ENCODE results near the gene ARID3B.

ARID3B gene

DNA sequence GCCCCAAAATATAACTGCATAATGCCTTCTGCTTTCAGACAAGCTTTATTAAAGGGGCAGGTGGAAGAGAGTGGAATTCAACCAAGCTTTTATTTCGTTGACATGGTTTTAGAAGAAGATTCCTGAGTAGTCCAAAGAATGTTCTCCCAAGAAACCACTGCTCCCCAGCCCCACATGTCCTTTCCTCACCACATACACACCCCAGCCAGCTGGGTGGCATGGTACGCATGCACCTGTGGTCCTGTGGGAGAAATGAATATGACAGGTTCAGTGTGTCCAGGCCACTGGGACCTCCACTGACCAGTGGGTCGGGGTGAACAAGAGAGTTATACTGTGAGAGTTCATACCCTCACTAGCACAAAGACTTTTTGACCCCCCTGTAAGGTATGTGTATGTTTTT lies 30.2 kb downstream of the ARID3B start:
- peaks cover 17% of the 10 kb centered on the region for H3K36me3 ChIP-seq (ENCODE audit: control insufficient read depth, insufficient read depth, low read length, severe bottlenecking)
- H3K4me1 ChIP-seq (ENCODE audit: control insufficient read depth, insufficient read depth, low read length): peaks cover 15% of the 10 kb centered on the region
- H3K9me3 ChIP-seq (ENCODE audit: control insufficient read depth, low read length): no peaks in the 10 kb centered on the region
- H3K27me3 ChIP-seq (replicated peaks; ENCODE audit: control insufficient read depth, insufficient read depth, low read length): no peaks in the 10 kb centered on the region
- H3K4me3 ChIP-seq (ENCODE audit: low read length): no peak overlapping the region
- H3K9ac ChIP-seq (ENCODE audit: low read length): no peak overlapping the region
- DNase-seq (ENCODE audit: low read depth): no peak

DNA sequence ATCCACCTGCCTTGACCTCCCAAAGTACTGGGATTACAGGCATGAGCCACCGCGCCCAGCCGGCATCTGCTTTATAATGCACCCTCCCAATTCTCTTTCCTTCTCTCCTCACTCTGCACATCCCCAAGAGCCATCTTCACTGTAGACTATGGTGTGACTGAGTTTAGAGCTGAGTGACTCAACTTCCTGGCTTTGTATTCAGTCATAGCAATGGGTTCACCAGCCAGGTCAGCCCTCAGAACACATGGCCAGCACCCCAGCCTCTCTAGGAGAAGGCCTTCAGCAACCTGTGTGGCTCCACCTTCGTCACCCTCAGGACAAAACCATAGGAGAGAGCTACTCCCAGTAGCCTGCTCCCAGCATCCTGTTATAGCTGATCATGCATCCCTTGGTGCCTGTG lies 33.0 kb downstream of the ARID3B start:
- Histone ChIP-seq H3K36me3 (ENCODE audit: control insufficient read depth, insufficient read depth, low read length, severe bottlenecking) (peaks cover 17% of the 10 kb centered on the region), H3K4me3 (ENCODE audit: low read length) (no peak overlapping the region), H3K27me3 (replicated peaks; ENCODE audit: control insufficient read depth, insufficient read depth, low read length) (no peaks in the 10 kb centered on the region), H3K9ac (ENCODE audit: low read length) (no peak overlapping the region), H3K4me1 (ENCODE audit: control insufficient read depth, insufficient read depth, low read length) (peaks cover 15% of the 10 kb centered on the region), H3K9me3 (ENCODE audit: control insufficient read depth, low read length) (no peaks in the 10 kb centered on the region)
- DNase-seq (ENCODE audit: low read depth): no peak

DNA sequence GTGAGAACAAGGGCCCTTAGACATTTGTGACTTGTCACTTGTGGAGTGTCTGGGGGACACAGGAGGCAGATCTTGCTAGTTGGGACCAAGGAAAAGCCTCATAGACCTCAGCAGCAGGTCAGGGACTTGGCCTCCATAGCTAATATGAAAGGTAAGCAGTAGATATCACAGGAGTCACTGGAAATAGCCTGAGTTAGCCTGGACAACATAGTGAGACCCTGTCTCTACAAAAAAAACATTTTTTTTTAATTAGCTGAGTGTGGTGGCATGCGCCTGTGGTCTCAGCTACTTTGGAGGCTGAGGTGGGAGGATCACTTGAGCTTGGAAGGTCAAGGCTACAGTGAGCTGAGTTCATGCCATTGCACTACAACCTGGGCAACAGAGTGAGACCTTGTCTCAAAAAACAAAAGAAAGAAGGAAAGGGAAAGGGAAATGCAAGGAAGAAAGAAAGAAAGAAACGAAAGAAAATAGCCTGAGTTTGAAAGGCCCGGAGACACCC lies 37.5 kb downstream of the ARID3B start:
- Histone ChIP-seq H3K27me3 (replicated peaks; ENCODE audit: control insufficient read depth, insufficient read depth, low read length) (no peaks in the 10 kb centered on the region), H3K4me1 (ENCODE audit: control insufficient read depth, insufficient read depth, low read length) (no peaks in the 10 kb centered on the region), H3K9me3 (ENCODE audit: control insufficient read depth, low read length) (no peaks in the 10 kb centered on the region), H3K36me3 (ENCODE audit: control insufficient read depth, insufficient read depth, low read length, severe bottlenecking) (peaks cover 9% of the 10 kb centered on the region), H3K9ac (ENCODE audit: low read length) (no peak overlapping the region), H3K4me3 (ENCODE audit: low read length) (no peak overlapping the region)
- DNase-seq (ENCODE audit: low read depth): no peak

DNA sequence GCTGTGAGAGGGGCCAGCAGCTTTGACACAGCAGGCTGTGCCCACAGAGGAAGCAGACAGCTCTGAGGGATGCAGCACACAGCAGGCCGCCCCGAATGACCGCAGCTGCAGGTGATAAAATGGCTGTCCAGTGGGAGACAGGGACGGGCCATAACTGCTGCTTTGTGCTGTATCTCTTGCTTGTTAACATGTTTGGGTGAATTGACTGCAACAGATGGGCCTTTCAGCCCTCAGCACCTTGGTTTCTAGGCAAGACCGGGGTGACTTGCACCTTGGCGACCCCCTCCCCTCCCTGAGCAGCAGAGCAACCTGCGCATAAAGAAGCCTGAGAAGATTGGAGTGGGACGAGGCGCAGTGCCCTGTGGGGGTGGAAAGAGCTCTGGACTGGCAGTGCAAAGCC lies 38.0 kb downstream of the ARID3B start:
- peaks cover 5% of the 10 kb centered on the region for H3K36me3 ChIP-seq (ENCODE audit: control insufficient read depth, insufficient read depth, low read length, severe bottlenecking)

DNA sequence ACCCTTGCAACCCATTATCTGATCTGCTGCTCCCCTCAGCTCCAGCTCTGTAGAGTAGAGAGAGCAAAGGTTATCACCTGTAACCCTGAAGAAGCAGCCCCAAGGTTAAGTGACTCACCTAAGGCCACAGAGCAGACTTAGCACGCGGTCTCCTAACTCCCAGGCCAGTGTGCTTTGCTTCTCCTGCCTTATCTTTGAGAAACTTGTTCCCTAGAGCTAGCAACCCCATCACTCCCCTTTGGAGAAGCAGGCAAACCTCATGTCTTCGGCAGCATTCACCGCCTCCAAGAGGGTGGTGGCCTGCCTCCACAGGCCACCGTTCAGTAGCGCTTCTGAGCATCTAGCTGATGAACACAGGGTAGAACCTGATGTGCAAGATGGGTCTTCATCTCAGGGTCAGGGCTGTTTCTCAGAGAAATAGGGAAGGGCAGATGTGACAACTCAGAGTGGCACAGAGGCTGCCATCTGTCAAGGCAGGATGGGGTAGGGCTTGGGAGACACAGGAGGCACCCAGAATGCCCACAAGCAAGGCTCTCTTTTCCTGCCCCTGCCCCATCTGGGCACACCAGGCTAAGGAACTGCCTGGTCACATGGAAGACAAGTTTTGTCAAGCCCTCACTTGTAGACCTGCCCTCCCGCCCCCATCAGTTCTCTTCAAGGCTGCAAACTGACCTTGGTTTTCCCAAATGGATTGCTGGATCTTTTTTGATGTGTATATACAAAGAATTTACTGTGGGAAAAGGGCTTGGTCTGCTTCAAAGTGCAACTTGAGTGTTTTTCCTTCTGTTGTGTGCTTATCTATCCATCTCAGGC lies 39.7 kb downstream of the ARID3B start:
- no peaks in the 10 kb centered on the region for H3K4me1 ChIP-seq (ENCODE audit: control insufficient read depth, insufficient read depth, low read length)
- H3K9me3 ChIP-seq (ENCODE audit: control insufficient read depth, low read length): no peaks in the 10 kb centered on the region
- H3K4me3 ChIP-seq (ENCODE audit: low read length): no peak overlapping the region
- no peaks in the 10 kb centered on the region for H3K27me3 ChIP-seq (replicated peaks; ENCODE audit: control insufficient read depth, insufficient read depth, low read length)
- H3K36me3 ChIP-seq (ENCODE audit: control insufficient read depth, insufficient read depth, low read length, severe bottlenecking): no peaks in the 10 kb centered on the region
- no peak overlapping the region for H3K9ac ChIP-seq (ENCODE audit: low read length)
- DNase-seq (ENCODE audit: low read depth): no peak

More for the DNA sequence above, 38.0 kb downstream of the ARID3B start:
- Histone ChIP-seq H3K4me1 (ENCODE audit: control insufficient read depth, insufficient read depth, low read length) (no peaks in the 10 kb centered on the region), H3K4me3 (ENCODE audit: low read length) (no peak overlapping the region), H3K9ac (ENCODE audit: low read length) (no peak overlapping the region), H3K27me3 (replicated peaks; ENCODE audit: control insufficient read depth, insufficient read depth, low read length) (no peaks in the 10 kb centered on the region), H3K9me3 (ENCODE audit: control insufficient read depth, low read length) (no peaks in the 10 kb centered on the region)
- DNase-seq (ENCODE audit: low read depth): no peak

DNA sequence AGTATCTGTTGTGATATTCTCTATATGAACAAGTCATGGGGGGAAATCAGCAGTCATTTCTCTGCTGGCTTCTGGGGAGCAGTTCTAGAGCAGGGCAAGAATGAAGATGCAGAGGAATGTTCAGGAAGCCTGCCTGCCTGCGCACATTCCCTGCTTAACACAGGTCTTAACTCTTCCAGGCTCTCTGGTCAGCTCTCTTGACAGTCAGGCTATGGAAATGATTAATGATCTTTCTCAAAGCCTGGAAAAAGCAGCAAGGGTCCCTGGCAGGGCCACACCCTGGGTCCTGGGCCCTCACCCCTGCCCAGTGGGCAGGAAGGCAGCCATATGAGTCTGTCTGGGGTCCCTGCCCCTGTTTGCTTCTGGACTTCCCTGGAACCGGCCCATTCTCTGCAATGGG lies 43.2 kb downstream of the ARID3B start:
- no peak for DNase-seq (ENCODE audit: low read depth)
- Histone ChIP-seq H3K9me3 (ENCODE audit: control insufficient read depth, low read length) (no peaks in the 10 kb centered on the region), H3K9ac (ENCODE audit: low read length) (no peak overlapping the region), H3K36me3 (ENCODE audit: control insufficient read depth, insufficient read depth, low read length, severe bottlenecking) (no peaks in the 10 kb centered on the region), H3K4me3 (ENCODE audit: low read length) (no peak overlapping the region), H3K4me1 (ENCODE audit: control insufficient read depth, insufficient read depth, low read length) (peaks cover 10% of the 10 kb centered on the region), H3K27me3 (replicated peaks; ENCODE audit: control insufficient read depth, insufficient read depth, low read length) (no peaks in the 10 kb centered on the region)

DNA sequence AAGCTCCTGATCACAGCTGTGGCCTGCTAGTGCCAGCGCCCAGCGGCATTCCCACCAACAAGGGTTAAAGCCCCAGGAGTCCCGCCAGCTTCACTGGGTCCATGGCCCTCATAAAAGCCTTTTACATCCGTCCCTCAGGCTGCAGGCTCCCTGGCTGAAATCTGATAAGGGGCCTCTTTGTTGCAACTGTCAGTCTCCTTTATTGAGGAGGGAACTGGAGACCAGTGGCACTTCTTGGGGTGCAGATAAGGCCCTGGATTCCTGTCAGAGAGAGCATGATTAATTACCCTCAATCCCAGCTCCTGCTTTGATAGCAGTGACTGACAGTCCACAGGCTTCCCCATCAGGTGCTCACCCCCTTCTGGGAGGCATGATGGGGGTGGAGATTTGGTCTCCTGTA lies 43.8 kb downstream of the ARID3B start:
- H3K4me1 ChIP-seq (ENCODE audit: control insufficient read depth, insufficient read depth, low read length): peaks cover 16% of the 10 kb centered on the region
- no peaks in the 10 kb centered on the region for H3K9me3 ChIP-seq (ENCODE audit: control insufficient read depth, low read length)
- H3K9ac ChIP-seq (ENCODE audit: low read length): no peak overlapping the region
- no peak overlapping the region for H3K4me3 ChIP-seq (ENCODE audit: low read length)
- H3K27me3 ChIP-seq (replicated peaks; ENCODE audit: control insufficient read depth, insufficient read depth, low read length): no peaks in the 10 kb centered on the region
- no peaks in the 10 kb centered on the region for H3K36me3 ChIP-seq (ENCODE audit: control insufficient read depth, insufficient read depth, low read length, severe bottlenecking)
- no peak for DNase-seq (ENCODE audit: low read depth)

DNA sequence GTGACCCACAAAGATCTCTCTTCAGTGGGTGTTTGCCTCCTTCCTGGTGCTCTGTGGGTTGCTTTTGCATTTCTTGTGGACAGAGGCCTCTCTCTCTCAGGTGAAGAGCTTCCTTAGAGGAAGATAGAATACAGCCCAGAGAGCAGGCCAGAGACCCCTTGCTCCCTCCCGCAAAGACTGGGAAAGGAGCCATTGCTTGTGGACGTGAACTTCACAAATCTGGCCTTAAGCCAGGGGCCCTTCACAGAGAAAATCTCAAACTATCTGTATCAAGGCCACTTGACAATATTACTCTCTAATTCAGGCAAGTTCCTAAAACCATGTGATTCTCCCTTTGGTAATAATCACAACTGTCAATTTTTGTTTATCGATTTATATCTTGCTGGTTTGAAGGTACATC lies 44.2 kb downstream of the ARID3B start:
- H3K27me3 ChIP-seq (replicated peaks; ENCODE audit: control insufficient read depth, insufficient read depth, low read length): no peaks in the 10 kb centered on the region
- H3K4me1 ChIP-seq (ENCODE audit: control insufficient read depth, insufficient read depth, low read length): peaks cover 16% of the 10 kb centered on the region
- H3K9me3 ChIP-seq (ENCODE audit: control insufficient read depth, low read length): no peaks in the 10 kb centered on the region
- no peak overlapping the region for H3K9ac ChIP-seq (ENCODE audit: low read length)
- no peak overlapping the region for H3K4me3 ChIP-seq (ENCODE audit: low read length)
- no peak for DNase-seq (ENCODE audit: low read depth)
- H3K36me3 ChIP-seq (ENCODE audit: control insufficient read depth, insufficient read depth, low read length, severe bottlenecking): no peaks in the 10 kb centered on the region

DNA sequence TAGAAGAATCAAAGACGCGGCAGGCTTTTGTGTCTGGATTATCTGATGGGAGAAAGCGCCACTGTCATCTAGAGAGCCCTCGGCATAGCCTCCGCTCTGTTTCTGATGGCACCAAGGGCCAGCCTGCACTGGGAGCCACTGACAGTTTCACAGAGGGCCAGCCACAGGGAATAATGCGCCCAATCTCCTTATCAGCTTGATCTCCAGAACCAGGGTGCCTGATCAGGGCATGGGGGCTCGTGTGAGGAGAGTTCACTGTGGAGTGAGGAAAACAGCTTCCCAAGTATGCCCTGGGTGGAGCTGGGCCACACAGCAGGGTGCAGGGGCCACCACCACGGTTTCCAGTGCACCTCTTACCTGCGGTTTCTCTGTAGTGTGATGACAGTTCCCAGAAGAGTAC lies 44.8 kb downstream of the ARID3B start:
- Histone ChIP-seq H3K36me3 (ENCODE audit: control insufficient read depth, insufficient read depth, low read length, severe bottlenecking) (no peaks in the 10 kb centered on the region), H3K4me3 (ENCODE audit: low read length) (no peak overlapping the region), H3K9me3 (ENCODE audit: control insufficient read depth, low read length) (no peaks in the 10 kb centered on the region), H3K4me1 (ENCODE audit: control insufficient read depth, insufficient read depth, low read length) (peaks cover 16% of the 10 kb centered on the region), H3K27me3 (replicated peaks; ENCODE audit: control insufficient read depth, insufficient read depth, low read length) (no peaks in the 10 kb centered on the region), H3K9ac (ENCODE audit: low read length) (no peak overlapping the region)
- no peak for DNase-seq (ENCODE audit: low read depth)

DNA sequence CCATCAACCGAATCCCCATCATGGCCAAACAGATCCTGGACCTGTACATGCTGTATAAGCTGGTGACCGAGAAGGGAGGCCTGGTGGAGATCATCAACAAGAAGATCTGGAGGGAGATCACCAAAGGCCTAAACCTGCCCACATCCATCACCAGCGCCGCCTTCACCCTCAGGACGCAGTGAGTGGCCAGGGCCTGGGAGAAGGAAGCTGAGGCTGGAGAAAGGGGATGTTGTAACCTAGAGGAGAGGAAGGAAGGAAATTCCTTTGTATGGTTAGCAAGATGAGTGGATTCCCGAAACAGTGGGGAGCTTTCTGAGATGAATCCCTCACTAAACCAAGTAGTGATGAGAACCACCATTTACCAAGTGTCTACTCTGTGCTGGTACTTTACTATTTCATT lies 48.8 kb downstream of the ARID3B start:
- Histone ChIP-seq H3K36me3 (ENCODE audit: control insufficient read depth, insufficient read depth, low read length, severe bottlenecking) (no peaks in the 10 kb centered on the region), H3K9ac (ENCODE audit: low read length) (no peak overlapping the region), H3K9me3 (ENCODE audit: control insufficient read depth, low read length) (no peaks in the 10 kb centered on the region), H3K27me3 (replicated peaks; ENCODE audit: control insufficient read depth, insufficient read depth, low read length) (no peaks in the 10 kb centered on the region), H3K4me1 (ENCODE audit: control insufficient read depth, insufficient read depth, low read length) (peaks cover 16% of the 10 kb centered on the region), H3K4me3 (ENCODE audit: low read length) (no peak overlapping the region)
- DNase-seq (ENCODE audit: low read depth): no peak

DNA sequence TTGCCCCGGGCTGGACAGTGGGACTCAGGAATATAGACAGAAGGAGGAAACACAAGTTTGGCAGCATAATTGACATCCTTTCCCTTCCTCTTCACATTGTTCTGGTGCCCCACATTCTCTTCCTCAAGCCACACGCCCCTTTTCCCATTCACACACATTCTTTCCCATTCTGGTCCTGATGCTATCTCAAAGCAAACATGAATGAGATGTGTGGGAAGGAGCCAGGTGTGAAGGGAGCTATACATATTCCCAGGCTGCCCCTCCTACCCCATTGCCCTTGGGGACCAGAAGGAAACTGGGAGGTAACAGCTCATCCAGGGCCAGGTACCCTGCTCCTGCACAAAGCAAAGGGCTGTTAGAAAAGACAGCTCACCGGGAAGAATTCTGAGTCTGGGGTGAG lies 51.2 kb downstream of the ARID3B start:
- Histone ChIP-seq H3K4me3 (ENCODE audit: low read length) (no peak overlapping the region), H3K36me3 (ENCODE audit: control insufficient read depth, insufficient read depth, low read length, severe bottlenecking) (no peaks in the 10 kb centered on the region), H3K4me1 (ENCODE audit: control insufficient read depth, insufficient read depth, low read length) (peaks cover 16% of the 10 kb centered on the region), H3K9me3 (ENCODE audit: control insufficient read depth, low read length) (no peaks in the 10 kb centered on the region), H3K27me3 (replicated peaks; ENCODE audit: control insufficient read depth, insufficient read depth, low read length) (no peaks in the 10 kb centered on the region), H3K9ac (ENCODE audit: low read length) (no peak overlapping the region)
- no peak for DNase-seq (ENCODE audit: low read depth)

DNA sequence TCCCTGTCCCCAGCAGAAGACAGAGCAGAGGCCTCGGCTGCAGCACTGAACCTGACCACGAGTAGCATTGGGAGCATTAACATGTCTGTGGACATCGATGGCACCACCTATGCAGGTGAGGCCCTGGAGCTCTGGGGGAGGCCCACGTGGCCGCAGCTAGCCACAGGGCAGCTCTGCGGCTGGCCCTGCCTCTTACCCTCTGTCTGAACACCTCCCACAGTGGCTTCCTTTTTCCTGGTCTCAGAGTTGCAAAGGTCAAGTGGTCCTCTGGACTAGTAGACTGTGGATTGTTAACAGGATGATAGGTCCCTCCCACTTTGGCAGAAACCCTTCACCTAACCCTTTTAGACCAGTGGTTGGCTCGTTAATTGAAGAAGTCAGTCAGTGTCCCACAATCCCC lies 52.1 kb downstream of the ARID3B start:
- Histone ChIP-seq H3K36me3 (ENCODE audit: control insufficient read depth, insufficient read depth, low read length, severe bottlenecking) (no peaks in the 10 kb centered on the region), H3K4me1 (ENCODE audit: control insufficient read depth, insufficient read depth, low read length) (peaks cover 18% of the 10 kb centered on the region), H3K27me3 (replicated peaks; ENCODE audit: control insufficient read depth, insufficient read depth, low read length) (no peaks in the 10 kb centered on the region), H3K4me3 (ENCODE audit: low read length) (no peak overlapping the region), H3K9ac (ENCODE audit: low read length) (no peak overlapping the region), H3K9me3 (ENCODE audit: control insufficient read depth, low read length) (no peaks in the 10 kb centered on the region)
- DNase-seq (ENCODE audit: low read depth): no peak

Measured in adipocyte (in vitro differentiated cells).